PC-3 (cell line): ENCODE results near the gene MACROD2. TPM values are rescaled to one million over a fixed set of nuclear protein-coding genes. Genes with fewer than 3 reads are reported as not detected.

Source experiments
- ATAC-seq: fragments of 200-7000 bp; cut with Tn5 transposase; 2 replicates; pipeline ENCODE4 v1.9.1; 2020; ENCODE audit warnings: mild to moderate bottlenecking, moderate library complexity
- BruUV-seq: library from RNA; stranded (reverse); fragments of 400-500 nt; replicated peaks from 2 replicates; lab custom pipeline; 2021; lab: Mats Ljungman, UMichigan
- CTCF ChIA-PET: fragments of 300-600 bp; sonication (Branson Sonifier 250); formaldehyde crosslinking; loops from one replicate; lab custom pipeline; 2022; ENCODE audit warnings: antibody characterized with exemption; lab: Charles Lee
- POLR2A ChIA-PET: fragments of 300-600 bp; sonication (Branson Sonifier 250); formaldehyde crosslinking; loops from one replicate; lab custom pipeline; 2022; ENCODE audit warnings: antibody characterized with exemption; ENCODE audit not compliant: unreplicated experiment; lab: Charles Lee
- DNase-seq: peaks from one replicate; pipeline ENCODE4 v3.0.0-alpha.2; 2015
- H2AFZ ChIP-seq: fragments of 300-600 bp; sonication (generic); 2 replicates; pipeline ENCODE4 v1.6.0; 2016; ENCODE audit warnings: antibody characterized with exemption, low read length
- H3F3A ChIP-seq: fragments of 300-600 bp; sonication (generic); one replicate; pipeline ENCODE4 v1.6.0; 2017; ENCODE audit warnings: antibody characterized with exemption, low read length, control low read depth, mild to moderate bottlenecking; ENCODE audit not compliant: unreplicated experiment
- H3K27ac ChIP-seq: fragments of 300-600 bp; sonication (generic); 2 replicates; pipeline ENCODE4 v1.5.1; 2016; ENCODE audit warnings: mild to moderate bottlenecking, low read length
- H3K27me3 ChIP-seq: fragments of 300-600 bp; sonication (generic); 2 replicates; pipeline ENCODE4 v1.6.1; 2016; ENCODE audit warnings: low read length, mixed read lengths
- H3K36me3 ChIP-seq: fragments of 300-600 bp; sonication (generic); 2 replicates; pipeline ENCODE4 v1.6.1; 2016; ENCODE audit warnings: low read depth, mixed run types, low read length, mixed read lengths
- H3K4me1 ChIP-seq: fragments of 300-600 bp; sonication (generic); 2 replicates; pipeline ENCODE4 v1.5.1; 2016; ENCODE audit warnings: low read length; ENCODE audit not compliant: insufficient read depth
- H3K4me2 ChIP-seq: fragments of 300-600 bp; sonication (generic); 2 replicates; pipeline ENCODE4 v1.6.0; 2016; ENCODE audit warnings: low read length
- H3K4me3 ChIP-seq: fragments of 300-600 bp; sonication (generic); 2 replicates; pipeline ENCODE4 v1.5.1; 2016; ENCODE audit warnings: mild to moderate bottlenecking, low read length, mixed read lengths
- H3K79me2 ChIP-seq: fragments of 300-600 bp; sonication (generic); 2 replicates; pipeline ENCODE4 v1.6.1; 2017; ENCODE audit warnings: low read length, mixed read lengths
- H3K9ac ChIP-seq: fragments of 300-600 bp; sonication (generic); 2 replicates; pipeline ENCODE4 v1.6.0; 2016; ENCODE audit warnings: mild to moderate bottlenecking, low read length
- H3K9me2 ChIP-seq: fragments of 300-600 bp; sonication (generic); replicated peaks from 2 replicates; pipeline ENCODE4 v1.6.1; 2016; ENCODE audit warnings: mixed run types, low read length, mixed read lengths
- H3K9me3 ChIP-seq: fragments of 300-600 bp; sonication (generic); 2 replicates; pipeline ENCODE4 v1.6.1; 2016; ENCODE audit warnings: low read length, mixed read lengths
- H4K20me1 ChIP-seq: fragments of 300-600 bp; sonication (generic); 2 replicates; pipeline ENCODE4 v1.6.1; 2016; ENCODE audit warnings: low read length, mixed read lengths
- CTCF ChIP-seq: fragments of 300-600 bp; sonication (generic); conservative IDR thresholded peaks from 2 replicates; pipeline ENCODE4 v1.5.1; 2017; ENCODE audit warnings: antibody characterized with exemption, low read depth, mild to moderate bottlenecking, low read length
- EZH2 ChIP-seq: fragments of 300-600 bp; sonication (generic); IDR thresholded peaks from one replicate; pipeline ENCODE4 v1.6.1; 2017; ENCODE audit warnings: antibody characterized with exemption, mild to moderate bottlenecking, low read length; ENCODE audit not compliant: unreplicated experiment
- EZH2phosphoT487 ChIP-seq: fragments of 300-600 bp; sonication (generic); IDR thresholded peaks from 2 replicates; pipeline ENCODE4 v1.6.1; 2018; ENCODE audit warnings: mild to moderate bottlenecking, antibody characterized with exemption, low read length, borderline replicate concordance
- intact Hi-C: fragments of 100-400 bp; cut with micrococcal nuclease; formaldehyde crosslinking; loops from 2 replicates; pipeline ENCODE4 v1.9.0; 2023
- total RNA-seq: library from RNA; depleted of rRNA; stranded (reverse); fragments of >200 nt; gene quantifications from 2 replicates; pipeline ENCODE4 v1.2.3, GENCODE V29; 2014

Gene MACROD2
- total RNA-seq, 1 experiment from 2014 or later, result 3.1 TPM

GRCh38 chr20:15098351-15098750 is 1103.0 kb downstream of the MACROD2 start:
- BruUV-seq, result no TSS peak
- H2AFZ ChIP-seq, result no peak overlapping the region
- H3F3A ChIP-seq, result no peaks in the 10 kb centered on the region
- ChIA-PET CTCF (no interaction called here), POLR2A (no interaction called here)
- no peaks in the 10 kb centered on the region for H3K36me3 ChIP-seq
- DNase-seq (no peak), ATAC-seq (no peak)
- H3K9me3 ChIP-seq, result no peaks in the 10 kb centered on the region
- no peaks in the 10 kb centered on the region for H3K79me2 ChIP-seq
- no peak overlapping the region for H3K4me3 ChIP-seq
- no peak overlapping the region for H3K9ac ChIP-seq
- no peaks in the 10 kb centered on the region for H3K4me1 ChIP-seq
- H4K20me1 ChIP-seq, result no peaks in the 10 kb centered on the region
- intact Hi-C loops, result no loop called here
- no peak overlapping the region for H3K4me2 ChIP-seq
- TF ChIP-seq EZH2phosphoT487 (no peak), EZH2 (no peak)
- no peaks in the 10 kb centered on the region for H3K27me3 ChIP-seq
- no peaks in the 10 kb centered on the region for H3K9me2 ChIP-seq
- no peak overlapping the region for H3K27ac ChIP-seq

GRCh38 chr20:15099130-15099529 is 1103.8 kb downstream of the MACROD2 start:
- Histone ChIP-seq H3K4me1 (no peaks in the 10 kb centered on the region), H2AFZ (no peak overlapping the region), H3K4me2 (no peak overlapping the region), H3K9ac (no peak overlapping the region), H3K4me3 (no peak overlapping the region), H3F3A (no peaks in the 10 kb centered on the region), H3K27me3 (no peaks in the 10 kb centered on the region), H3K9me3 (no peaks in the 10 kb centered on the region), H3K79me2 (no peaks in the 10 kb centered on the region), H3K36me3 (no peaks in the 10 kb centered on the region), H3K9me2 (no peaks in the 10 kb centered on the region), H4K20me1 (no peaks in the 10 kb centered on the region), H3K27ac (no peak overlapping the region)
- DNase-seq (no peak), ATAC-seq (no peak)
- intact Hi-C loops, result no loop called here
- BruUV-seq, result no TSS peak
- ChIA-PET POLR2A (no interaction called here), CTCF (no interaction called here)
- TF ChIP-seq CTCF, result no peak

- DNase-seq (no peak), ATAC-seq (no peak)
- Histone ChIP-seq H3K79me2 (no peaks in the 10 kb centered on the region), H3K9me2 (no peaks in the 10 kb centered on the region), H3K4me3 (no peak overlapping the region), H3F3A (no peaks in the 10 kb centered on the region), H4K20me1 (no peaks in the 10 kb centered on the region), H3K9ac (no peak overlapping the region), H3K36me3 (no peaks in the 10 kb centered on the region), H3K9me3 (no peaks in the 10 kb centered on the region), H3K4me1 (no peaks in the 10 kb centered on the region), H2AFZ (no peak overlapping the region), H3K27me3 (no peaks in the 10 kb centered on the region), H3K27ac (no peak overlapping the region), H3K4me2 (no peak overlapping the region)
- TF ChIP-seq EZH2phosphoT487, result no peak
- no peak for TF ChIP-seq CTCF
- no peak for TF ChIP-seq EZH2
- ChIA-PET CTCF (no interaction called here), POLR2A (no interaction called here)
- BruUV-seq, result no TSS peak
- intact Hi-C loops, result no loop called here
Measured at GRCh38 chr20:15100506-15101160, 1105.3 kb downstream of the MACROD2 start.
